GM23248 (cell line): ENCODE data around the gene SPDYE17.
"Not testable (repeated sequence)": the region's sequence is repeated elsewhere in the genome, so short reads cannot be mapped to it uniquely, and the experiment has no call there.

Source experiments
- EZH2 ChIP-seq: fragments of 200-600 bp; sonication (generic); IDR thresholded peaks from 2 replicates; pipeline ENCODE4 v1.6.1; 2018; ENCODE audit warnings: antibody characterized with exemption, mild to moderate bottlenecking; ENCODE audit not compliant: insufficient read depth, poor library complexity, severe bottlenecking
- EZH2phosphoT487 ChIP-seq: fragments of 200-600 bp; sonication (generic); IDR thresholded peaks from 2 replicates; pipeline ENCODE4 v1.6.1; 2018; ENCODE audit warnings: antibody characterized with exemption, moderate library complexity, mild to moderate bottlenecking, low read depth; ENCODE audit not compliant: insufficient read depth

- not testable (repeated sequence) for TF ChIP-seq EZH2, EZH2phosphoT487
Measured at GRCh38 chr7:77080236-77080635, 48.1 kb upstream of the SPDYE17 start.
